ENCODE measurements around the gene TNRC6C.
A peak's percentile ranks its signal among the peaks of the same experiment; 100 is the strongest.
"Not testable (repeated sequence)": the region's sequence is repeated elsewhere in the genome, so short reads cannot be mapped to it uniquely, and the experiment has no call there.

Gene TNRC6C

DNA sequence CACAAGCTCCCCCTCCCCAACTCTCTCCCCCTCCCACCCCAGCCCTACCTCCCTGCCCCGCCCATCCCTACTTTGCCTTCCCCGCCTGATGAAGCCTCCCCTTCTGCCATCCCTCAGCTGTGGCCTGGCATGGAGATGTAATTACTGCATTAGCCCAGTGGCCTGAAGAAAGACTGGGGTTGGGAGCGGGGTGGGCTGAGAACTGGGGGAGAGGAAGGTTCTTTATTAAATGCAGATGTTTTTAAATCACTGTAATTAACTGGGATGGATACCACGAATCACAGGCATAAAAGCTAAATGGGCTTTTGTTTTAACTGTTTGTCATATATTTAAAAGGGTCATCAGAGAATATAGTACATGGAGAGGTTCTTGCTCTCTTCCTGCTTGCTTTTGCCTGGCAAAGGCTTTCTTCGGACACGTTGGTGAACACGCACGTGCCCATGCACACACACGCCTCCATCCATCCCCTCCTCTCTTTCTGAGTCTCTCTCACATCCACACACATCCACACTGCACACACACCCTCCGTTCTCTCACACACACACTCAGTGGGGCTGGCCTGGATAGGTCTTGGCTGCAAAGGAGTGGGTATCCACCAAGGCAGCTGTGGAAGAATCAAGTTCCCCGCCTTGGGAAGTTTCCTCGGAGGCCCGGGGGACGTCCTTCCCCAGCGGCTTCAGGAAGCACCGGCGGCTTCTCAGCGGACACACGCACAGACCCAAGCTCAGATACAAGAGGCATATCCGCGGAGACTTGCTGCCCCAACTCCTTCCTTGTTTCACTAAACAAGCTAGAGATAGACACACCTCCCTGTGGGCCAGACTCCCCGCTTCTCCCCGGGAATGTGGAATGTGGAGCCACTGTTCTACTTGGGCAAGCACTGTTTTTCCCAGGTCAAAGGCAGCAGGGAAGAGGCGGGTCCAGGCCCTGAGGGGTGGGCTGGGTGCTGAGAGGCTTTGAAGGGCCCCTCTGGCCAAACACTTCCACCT, 27.4 kb upstream of the TNRC6C start:
- no peak for DNase-seq (ENCODE audit: low spot score)

DNA sequence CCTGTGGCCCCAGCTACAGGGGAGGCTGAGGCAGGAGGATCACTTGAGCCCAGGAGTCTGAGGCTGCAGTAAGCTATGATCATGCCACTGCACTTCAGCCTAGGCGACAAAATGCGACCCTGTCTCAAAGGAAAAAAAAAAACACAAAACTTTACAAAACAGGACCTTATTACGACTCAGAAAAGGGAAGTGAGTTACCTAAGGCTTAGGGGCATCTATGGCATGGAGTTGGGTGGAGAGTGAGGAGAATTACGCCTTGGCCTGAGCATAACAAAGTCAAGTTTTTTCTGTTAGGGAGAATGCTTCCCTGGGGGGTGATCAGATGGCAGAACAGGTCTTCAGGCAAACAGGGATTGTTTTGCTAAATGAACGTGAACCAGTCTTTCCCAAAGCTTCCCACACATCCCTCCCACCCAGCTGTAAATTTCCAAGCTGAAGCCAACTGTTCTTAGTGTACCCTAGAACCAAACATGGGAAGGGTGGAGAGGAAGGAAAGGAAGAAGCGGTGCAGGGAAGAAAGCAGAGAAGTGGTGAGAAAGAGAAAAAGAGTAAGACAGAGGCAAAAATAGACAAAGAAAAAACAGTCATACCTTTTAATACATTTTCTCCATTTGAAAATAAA, 24.6 kb upstream of the TNRC6C start:
- no peak for DNase-seq (ENCODE audit: low spot score)

DNA sequence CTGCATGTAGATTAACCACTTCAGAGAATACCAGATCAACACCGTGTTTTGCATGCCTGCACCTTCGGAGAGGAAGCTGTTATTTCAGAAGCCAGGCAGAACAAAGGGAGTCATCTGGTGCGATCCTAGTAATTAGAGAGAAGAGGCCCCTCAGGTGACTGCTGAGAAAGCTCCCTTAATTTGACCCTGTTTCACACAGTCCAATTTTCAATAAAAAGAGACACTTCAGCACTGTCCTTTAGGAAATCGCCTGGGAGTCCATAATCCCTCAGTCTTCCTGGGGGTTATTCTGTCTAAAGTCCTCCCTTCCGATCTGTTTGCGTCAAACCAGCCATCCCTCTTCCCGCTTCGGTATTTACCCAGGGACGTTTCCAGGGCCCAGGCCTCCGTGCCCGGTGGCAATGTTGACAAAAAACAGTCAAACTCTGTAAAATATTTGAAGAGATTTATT, 23.4 kb upstream of the TNRC6C start:
- no peak for DNase-seq (ENCODE audit: low spot score)

DNA sequence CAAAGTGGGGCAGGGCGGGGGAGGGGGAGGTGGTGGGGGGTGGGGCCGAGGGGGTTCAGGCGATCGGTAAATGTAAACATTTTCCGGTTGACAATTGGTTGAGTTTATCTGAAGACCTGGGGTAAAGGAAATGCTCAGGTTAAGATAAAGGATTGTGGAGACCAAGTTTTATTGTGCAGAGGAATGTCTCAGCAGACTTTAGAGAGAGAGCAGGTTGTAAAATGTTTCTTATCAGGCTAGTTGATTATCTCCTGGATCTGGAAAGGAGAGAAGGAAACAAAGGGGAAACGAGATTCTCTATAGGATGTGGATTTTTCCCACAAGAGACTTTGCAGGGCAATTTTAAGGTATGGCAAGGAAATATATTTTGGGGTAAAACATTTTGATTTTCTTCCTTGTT, 22.8 kb upstream of the TNRC6C start:
- DNase-seq (ENCODE audit: low spot score), result not testable (repeated sequence)

DNA sequence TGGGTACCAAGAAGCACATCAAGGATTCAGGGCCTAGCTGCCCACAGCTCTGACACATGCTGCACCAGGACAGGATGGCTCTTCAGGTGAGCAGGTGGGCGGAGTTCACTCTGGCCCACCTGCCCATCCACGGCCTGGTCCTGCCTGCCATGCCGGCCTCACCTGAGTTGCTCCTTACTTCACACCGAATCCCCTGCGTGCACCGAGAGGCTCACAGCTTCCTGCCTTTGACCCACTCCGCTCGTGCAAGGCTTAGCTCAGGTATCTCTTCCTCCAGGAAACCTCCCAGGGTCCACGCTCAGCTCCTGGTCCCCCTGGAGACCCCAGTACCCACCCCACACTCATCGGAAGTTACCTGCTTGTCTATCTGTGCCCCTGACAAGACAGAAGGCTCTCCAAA, 21.6 kb upstream of the TNRC6C start:
- no peak for DNase-seq (ENCODE audit: low spot score)

DNA sequence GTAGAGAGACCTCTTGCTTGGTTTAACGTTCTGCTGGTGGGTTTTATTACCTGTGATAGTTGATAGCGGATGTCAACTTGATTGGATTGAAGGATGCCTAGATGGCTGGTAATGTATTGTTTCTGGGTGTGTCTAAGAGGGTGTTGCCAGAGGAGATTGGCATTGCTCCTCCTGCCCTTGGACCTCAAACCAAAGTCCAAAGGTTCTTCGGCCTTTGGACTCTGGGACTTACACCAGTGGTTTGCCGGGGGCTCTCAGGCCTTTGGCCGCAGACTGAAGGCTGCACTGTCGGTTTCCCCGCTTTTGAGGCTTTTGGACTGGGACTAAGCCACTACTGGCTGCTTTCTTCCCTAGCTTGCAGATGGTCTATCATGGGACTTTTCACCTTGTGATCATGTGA, 17.5 kb upstream of the TNRC6C start:
- no peak for DNase-seq (ENCODE audit: low spot score)

DNA sequence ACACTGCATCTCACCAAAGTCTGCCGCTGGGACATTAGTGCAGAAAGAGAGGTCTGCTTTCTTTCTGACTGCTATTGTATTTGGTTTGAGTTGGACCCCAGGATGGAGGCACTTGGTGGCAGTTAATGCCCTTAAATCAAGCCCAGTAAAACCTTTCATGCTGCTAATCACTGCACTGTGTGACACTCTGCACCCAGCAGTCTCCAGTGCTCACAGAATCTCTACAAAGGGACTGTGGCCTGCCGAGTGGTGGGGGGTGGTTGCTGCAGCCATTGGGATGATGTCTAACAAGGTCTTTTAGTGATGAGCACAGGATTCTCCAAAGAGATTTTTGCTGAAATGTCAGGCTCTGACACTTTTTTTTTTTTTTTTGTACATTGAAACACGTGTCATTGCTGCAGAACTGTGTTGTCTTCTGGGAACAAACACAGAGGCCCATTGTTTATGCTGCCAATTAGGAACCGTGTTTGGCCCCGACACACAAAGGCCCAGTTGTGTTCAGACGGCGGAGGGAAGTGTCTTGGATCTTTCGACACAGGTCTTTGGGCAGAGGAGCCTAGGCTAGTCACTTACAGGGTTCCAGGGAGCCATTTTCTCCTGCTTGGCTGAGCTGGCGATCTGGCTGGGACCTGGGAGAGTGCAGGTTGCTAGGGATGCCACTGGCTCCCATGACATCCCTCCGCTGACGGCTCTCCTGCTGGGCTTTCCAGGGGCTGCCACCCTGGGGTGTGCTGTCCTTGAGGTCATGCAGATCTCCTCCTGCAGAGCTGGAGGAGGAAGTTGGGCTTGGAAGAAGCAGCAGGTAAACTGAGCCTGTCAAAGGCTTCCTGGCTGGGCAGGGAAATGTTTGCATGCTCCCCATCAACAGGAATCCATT, 16.2 kb upstream of the TNRC6C start:
- DNase-seq (ENCODE audit: low spot score), result no peak

DNA sequence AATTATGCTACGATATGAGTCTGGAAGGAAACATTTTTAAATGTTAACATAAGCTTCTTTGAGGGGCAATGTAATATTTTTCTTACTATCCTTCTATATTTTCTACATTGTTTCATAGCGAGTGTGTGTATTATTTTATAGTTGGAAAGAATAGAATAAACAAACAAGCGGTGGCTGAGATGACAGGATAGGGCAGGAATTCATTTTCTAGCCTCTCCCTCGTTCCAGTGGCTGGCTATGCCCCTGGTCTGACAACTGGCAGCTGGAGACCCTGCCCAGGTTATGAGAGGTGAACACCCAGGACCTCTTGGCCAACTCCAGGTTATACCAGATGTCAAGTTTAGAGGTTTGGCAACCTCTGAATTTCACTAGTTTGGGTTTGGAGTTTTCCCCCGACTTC, 14.5 kb upstream of the TNRC6C start:
- DNase-seq (ENCODE audit: low spot score), result no peak

DNA sequence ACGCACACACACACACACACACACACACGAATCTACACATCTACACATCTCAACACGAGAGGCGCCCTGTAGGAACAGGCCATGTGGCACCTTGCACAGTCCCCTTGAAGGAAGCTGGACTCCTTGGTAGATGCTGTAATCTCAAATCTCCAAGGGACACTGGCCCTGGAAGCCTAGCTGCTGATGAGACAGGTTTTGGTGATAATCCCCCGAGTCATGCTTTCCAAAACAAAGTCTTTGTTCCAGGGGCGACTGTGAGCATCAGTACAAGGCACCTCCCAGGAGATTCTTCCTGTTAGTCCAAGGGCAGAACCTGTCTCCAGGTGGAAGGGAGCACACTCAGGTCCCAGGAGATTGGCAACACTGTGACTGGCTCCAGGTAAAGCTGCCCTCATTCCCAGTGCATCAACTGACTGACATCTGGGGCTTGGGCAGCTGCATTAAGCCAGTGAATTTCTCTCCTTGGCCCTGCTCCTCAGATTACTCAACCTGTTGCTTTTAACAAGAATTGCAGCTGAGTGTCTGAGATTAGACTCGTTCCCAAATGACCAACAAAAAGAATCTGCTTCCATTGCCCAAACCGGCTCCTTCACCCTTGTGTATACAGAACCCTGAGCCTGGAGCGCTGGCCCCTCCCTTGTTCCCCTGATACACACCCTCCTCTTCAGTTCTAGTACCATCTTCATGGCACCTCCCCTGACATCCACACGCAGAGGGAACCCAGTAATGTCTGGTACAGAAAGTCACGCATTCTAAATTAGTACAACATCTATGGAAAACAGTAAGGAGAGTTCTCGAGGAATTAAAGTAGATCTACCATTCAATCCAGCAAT, 13.9 kb upstream of the TNRC6C start:
- DNase-seq (ENCODE audit: low spot score), result no peak

DNA sequence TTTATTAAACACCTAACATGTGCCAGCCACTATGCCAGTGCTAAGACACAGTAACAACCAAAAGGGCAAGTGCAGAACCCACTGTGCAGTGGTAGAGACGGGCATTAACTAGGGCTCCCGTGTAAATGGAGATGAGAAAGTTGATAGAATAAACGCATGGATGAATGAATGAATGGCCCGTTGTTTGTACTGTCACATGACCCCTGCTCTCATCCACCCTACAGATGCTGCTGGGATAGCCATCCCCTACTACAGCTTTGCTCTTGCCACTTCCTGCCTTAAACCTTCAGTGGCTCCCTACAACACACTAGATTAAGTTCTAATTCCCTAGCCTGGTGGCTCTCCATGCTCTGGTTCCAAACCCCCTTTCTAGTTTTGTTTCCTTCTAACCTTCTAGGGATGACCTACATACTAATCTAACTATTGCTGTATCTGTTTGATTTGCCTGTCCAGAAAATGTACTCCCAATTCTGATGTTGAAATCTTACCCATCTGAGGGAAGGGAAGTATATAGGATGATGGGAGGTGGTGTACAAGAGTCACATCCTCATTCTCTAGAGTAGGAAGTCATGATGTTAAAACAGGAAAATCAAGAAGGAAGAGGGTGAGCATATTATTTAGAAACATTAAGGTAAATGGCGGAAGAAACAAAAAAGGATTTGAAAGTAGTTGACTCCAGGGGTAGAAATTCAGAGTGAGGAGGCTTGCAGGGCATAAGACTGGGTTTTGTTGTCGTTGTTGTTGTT, 11.4 kb upstream of the TNRC6C start:
- no peak for DNase-seq (ENCODE audit: low spot score)

DNA sequence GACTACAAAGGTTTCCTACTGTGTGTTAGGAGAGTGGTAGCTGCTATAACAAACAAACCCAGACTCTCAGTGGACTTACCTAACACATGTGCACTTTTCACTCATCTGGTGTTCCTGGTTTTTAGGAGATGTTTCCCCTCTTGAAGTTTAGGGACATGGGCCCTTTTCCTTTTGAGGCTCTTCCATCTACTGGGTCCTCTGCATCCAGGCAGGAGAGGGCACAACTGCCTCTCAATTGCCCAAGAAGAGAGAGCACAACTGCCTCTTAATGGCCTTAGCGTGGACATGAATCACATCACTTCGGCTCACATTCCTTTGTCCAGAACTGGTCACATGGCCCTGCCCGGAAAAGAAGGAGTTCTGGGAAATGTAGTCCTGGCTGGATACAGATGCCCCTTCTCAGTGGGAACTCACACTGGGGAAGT, 9.8 kb upstream of the TNRC6C start:
- no peak for DNase-seq (ENCODE audit: low spot score)

DNA sequence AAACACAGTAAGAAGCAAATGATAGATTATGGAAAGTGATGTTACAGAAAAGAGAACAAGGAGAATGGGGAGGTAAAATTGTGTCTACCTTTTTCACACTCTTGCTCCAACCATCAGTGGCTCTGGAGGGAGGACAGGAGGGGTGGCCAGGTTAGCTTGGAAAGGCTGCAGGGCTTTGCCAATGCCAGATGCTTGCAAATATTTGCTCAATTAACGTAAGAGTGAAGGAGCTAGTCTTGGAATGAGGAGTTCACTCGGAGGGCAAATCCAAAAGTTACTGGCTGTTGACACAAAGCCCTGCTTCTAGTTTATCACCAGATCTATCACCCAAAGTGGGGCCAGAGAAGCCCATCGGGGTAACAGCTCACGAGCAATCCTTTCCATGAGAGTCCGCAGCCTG, 7.4 kb upstream of the TNRC6C start:
- DNase-seq (ENCODE audit: low spot score), result no peak

DNA sequence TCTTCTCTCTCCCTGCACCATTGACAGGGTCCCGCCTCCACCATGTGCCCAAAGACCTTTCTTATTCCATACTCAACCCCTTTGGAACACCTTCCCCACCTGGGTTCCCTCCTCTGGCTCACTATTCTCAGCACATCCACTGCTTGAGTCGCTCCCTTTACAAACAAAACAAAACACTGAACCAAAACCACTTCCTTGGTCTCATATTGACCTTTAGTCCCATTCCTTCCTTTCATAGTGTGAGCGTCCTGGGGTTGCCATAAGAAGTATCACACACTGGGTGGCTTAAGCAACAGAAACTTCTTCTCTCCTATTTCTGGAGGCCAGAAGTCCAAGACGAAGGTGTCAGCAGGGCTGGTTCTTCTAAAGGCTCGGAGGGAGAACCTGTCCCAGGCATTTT, 6.1 kb upstream of the TNRC6C start:
- no peak for DNase-seq (ENCODE audit: low spot score)

DNA sequence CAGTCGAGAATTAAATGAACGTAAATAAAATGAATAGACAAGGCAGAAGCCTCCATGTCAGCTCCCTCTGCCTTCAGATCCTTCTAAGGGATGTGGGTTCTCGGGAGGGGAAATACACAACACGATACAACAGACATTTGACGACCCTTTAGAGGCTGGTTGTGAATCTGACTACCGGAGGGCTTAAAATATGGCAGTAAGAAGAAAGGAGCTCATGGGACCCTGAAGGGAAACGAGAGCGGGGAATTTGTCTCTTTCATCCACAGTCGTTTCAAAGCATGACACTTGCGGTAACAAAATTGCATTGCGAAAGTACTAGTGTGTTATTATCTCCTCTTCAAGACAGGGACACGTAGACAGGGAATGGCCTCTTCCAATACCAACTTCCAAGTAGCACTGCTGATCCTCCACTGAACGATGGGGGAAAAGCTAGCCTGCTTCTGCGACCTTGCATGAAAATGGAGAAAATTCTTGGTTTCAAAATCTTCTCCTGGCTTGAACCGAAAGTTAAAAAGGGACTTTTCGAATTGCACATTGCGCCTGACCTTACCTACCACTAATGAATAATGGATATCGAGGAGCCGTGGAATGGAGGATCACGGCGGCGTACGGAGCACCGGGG, 1.2 kb upstream of the TNRC6C start:
- DNase-seq (ENCODE audit: low spot score), result peak; percentile 7

DNA sequence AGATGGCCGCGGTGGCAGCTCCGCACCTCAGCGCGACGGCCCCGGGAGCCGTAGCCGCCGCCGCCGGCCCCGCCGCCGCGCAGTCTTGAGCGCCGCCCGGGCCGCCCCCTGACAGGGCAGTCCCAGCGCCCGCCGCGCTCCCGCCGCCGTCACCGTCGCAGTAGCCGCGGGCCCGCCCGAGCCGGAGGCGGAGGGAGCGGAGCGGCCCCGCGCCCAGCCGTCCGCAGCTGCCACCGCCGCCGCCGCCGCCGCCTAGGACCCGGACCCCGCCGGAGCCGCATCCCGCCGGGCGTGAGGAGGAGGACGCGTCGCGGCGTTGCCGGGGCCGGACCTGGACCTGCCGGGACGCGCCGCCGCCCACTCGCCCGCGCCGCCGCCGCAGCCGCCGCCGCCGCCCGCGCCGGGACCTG, 218 bp downstream of the TNRC6C start:
- no peak for DNase-seq (ENCODE audit: low spot score)

DNA sequence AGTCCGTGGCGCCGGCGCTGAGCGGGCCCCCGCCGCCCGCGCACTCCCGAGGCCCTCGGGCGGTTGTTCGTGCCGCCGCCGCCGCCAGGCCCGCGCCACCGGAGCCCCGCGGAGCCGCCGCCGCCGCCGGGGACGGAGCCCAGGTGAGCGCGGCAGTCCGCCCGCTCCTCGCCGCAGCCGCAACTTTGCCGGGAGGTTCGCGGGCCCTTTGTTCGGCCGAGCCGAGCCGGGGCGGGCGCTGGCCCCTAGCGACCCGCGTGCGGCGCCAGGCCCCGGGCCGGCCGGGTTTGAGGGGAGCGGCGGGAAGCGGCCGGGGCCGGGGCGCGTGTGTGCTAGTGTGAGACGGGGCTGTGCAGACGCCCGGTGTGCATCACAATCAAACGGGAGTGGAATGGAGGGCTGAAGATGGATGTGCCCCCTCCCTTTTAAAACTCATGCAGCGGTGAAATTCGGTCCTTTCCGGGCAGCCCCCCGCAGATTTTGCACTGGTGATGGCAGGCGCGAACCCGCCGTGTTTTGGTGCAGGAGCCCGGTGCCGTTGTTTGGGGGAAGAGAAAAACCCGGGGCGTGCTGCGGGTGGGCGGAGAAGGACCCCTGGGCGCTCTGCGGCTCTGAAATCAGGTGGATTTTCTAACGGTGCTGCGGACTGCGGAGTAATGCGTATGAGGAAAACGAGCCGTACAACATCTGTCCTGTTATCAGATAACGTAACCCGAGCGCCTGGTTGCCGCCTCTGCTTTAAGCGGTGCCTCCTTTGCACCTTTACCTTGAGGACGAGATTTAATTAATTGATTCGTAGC, 823 bp downstream of the TNRC6C start:
- DNase-seq (ENCODE audit: low spot score), result peak; percentile 42

DNA sequence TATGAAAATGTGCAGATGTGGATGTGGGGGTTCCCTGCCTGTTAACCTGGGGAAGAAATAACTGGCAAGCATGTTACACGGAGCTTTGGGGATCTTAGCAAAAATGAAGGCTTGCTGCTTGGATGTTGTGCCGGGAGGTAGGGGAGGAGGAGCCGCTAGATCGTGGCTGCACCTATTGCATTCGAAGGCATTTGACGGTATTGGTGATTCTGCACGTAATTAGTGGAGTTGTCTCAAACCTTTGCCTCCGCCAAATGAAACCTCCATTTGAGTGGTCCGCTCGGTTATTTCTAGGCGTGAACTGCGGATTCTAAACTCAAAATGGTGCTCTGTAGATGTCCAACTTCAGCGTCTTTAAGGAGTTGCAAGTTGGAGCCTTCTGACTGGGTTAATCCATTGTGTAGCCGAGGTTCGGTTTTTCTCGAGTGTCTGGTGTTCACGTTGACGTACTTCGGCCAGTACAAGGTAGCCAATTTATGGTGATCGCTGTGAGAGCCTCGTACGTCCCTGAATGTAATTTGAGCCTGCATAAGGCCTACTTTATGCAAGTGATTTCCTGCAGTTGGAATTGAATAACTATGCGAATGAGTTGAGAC, 1.5 kb downstream of the TNRC6C start:
- peak; percentile 15 for DNase-seq (ENCODE audit: low spot score)

DNA sequence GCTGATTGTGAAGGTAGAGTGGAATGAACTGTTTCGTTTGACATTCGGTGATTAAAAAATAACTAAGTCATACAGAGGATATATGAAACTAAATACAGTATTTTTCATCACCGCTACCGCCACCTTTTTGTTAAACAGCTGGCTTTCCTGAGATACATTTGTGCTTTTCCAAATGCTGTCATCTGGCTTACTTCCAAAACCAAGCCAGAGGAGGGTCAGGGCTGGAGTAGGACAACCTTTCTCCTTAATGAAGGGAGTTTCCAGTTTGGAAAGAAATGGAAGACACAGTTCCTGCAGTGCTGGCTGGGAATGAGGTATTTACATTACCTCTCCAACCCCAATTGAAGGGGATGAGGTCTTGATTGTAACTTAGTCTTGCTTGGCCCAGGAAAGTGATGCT, 3.2 kb downstream of the TNRC6C start:
- no peak for DNase-seq (ENCODE audit: low spot score)

DNA sequence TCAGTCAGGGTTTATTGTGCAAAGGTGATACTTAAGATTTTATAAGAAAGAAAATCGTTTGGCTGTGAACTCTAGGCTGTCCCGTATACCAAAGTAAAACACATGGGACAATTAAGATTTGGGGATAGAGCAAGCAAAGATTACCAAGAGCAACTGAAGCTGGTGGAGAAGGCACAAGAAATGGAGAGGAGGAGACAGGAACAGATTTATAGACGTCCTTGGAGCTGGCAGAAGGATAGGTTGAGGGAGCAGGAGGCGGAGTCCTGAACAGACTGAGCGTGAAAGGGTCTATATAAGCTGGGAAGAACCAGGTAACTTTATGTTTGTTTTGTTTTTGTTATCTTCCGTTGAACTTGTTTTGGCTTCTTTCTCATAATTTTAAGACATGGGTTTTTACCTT, 3.8 kb downstream of the TNRC6C start:
- DNase-seq (ENCODE audit: low spot score), result no peak
